AG10803 (cell line): ENCODE data around the gene ARHGAP33.

Experiments
- DNase-seq: peaks from one replicate; pipeline ENCODE4 v3.0.0; 2010; ENCODE audit warnings: low read depth
- H3K4me3 ChIP-seq: 2 replicates; pipeline ENCODE4 v1.5.1; 2011; ENCODE audit warnings: mild to moderate bottlenecking, low read length, control low read depth
- TF ChIP-seq, protein P1 (sequence below): conservative IDR thresholded peaks from 2 replicates; pipeline ENCODE4 v1.5.1; 2011; ENCODE audit warnings: mild to moderate bottlenecking, low read length, control low read depth, inconsistent platforms

Gene ARHGAP33

DNA sequence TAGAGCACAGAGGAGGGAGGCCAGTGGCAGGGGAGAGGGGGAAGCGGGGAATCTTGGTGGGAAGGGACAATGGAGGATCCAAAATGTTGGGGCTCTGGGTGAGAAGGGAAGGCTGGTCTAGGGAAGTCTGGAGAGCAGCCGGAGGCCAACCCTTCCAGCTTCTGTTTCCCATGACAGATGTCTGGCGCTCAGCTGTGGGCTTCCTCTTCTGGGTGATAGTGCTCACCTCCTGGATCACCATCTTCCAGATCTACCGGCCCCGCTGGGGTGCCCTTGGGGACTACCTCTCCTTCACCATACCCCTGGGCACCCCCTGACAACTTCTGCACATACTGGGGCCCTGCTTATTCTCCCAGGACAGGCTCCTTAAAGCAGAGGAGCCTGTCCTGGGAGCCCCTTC, 28.8 kb upstream of the ARHGAP33 start:
- DNase-seq = no peak
- TF ChIP-seq, protein P1, sequence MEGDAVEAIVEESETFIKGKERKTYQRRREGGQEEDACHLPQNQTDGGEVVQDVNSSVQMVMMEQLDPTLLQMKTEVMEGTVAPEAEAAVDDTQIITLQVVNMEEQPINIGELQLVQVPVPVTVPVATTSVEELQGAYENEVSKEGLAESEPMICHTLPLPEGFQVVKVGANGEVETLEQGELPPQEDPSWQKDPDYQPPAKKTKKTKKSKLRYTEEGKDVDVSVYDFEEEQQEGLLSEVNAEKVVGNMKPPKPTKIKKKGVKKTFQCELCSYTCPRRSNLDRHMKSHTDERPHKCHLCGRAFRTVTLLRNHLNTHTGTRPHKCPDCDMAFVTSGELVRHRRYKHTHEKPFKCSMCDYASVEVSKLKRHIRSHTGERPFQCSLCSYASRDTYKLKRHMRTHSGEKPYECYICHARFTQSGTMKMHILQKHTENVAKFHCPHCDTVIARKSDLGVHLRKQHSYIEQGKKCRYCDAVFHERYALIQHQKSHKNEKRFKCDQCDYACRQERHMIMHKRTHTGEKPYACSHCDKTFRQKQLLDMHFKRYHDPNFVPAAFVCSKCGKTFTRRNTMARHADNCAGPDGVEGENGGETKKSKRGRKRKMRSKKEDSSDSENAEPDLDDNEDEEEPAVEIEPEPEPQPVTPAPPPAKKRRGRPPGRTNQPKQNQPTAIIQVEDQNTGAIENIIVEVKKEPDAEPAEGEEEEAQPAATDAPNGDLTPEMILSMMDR = no peak
- H3K4me3 ChIP-seq = peak overlapping the region; percentile 66

GRCh38 chr19:35748106-35749020, 27.0 kb upstream of the ARHGAP33 start, which contains the start of gene LIN37:
Gene LIN37, plus strand, starts transcription at chr19:35748576. Its CDS starts 149 bp downstream, at chr19:35748725.
- peak within 1 kb of the TSS; percentile 100 for H3K4me3 ChIP-seq

DNA sequence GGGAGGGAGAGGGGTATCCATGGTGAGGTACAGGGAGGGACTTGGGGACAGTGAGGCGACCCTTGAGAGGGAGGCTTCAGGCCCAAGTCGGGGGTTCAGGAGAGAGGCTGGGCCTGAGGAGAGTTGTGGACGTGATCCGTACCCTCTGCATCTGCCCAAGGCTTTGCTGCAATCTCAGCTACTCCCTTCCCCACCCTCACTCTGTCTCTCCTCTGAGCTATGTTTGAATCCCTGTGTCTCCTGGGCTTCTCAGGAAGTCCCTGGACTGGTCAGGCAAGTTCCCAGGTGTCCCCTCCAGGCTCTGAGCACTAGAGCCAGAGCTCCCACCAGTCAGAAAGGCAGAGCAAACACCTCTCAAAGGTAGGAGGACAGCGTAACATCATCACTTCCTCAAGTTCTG, 25.2 kb upstream of the ARHGAP33 start:
- no peak overlapping the region for H3K4me3 ChIP-seq
- no peak for DNase-seq
- TF ChIP-seq, protein P1 = no peak

More at GRCh38 chr19:35748106-35749020, 27.0 kb upstream of the ARHGAP33 start, which contains the start of gene LIN37:
- peak; percentile 99 for DNase-seq
- TF ChIP-seq, protein P1 = no peak

DNA sequence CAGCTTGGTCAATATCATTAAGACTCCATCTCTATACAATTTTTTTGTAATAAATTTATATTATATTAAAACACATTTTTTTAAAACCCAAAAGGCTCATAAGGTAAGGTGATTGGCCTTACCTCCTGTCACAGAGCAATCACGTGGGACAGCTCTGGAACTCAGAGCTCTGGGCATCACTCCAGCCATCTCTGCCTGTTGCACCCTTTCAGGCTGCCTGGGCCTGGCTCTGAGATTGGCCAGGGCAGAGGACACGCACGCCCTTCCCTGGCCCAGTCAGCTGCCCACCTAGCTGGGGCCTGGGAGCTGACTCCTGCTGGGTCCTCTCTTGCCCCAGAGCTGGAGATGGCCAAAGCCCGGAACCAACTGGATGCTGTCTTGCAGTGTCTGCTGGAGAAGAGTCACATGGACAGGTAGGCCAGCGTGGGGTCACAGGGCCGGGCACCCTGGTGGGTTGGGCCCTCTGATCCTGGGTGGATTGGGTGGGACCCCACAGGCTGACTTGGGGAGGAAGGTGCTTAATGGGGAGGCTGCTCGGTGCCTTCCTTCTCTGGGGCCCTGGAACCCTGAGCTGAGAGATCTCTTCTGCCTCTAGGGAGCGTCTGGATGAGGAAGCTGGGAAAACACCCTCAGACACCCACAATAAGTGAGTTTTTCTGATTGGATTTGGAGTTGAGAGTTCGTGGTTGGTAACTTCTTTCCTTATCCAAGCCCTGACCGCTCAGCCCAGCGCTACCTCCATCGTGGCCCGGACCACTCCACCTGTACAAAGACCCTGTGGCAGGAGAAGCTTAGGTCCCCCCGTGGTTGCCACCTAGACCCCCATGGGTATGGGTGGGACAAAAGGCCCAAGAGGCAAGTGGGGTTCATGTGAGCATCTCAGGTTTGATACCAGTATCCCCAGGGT, 23.3 kb upstream of the ARHGAP33 start:
- H3K4me3 ChIP-seq = no peak overlapping the region
- TF ChIP-seq, protein P1 = no peak
- DNase-seq = no peak

DNA sequence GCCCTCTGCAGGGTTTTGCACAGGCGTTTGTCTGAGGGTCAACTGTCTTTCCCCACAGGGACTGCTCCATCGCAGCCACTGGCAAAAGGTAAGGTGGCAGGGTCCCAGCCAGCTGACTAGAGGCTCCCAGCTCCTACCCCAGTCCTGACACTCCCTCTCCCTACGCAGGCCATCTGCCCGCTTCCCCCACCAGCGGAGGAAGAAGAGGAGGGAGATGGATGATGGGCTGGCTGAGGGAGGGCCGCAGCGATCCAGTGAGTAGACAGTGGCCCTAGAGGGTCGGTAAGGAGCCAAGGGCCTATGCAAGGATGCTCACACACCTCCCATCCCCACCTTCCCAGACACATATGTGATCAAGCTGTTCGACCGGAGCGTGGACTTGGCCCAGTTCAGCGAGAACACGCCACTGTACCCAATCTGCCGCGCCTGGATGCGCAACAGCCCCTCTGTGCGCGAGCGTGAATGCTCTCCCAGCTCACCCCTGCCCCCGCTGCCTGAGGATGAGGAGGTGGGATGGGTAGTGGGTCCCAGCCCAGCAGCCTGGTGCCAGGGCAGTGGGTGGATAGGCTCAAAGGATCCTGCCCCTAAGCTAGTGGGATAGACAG, 22.5 kb upstream of the ARHGAP33 start:
- no peak overlapping the region for H3K4me3 ChIP-seq
- TF ChIP-seq, protein P1 = no peak
- no peak for DNase-seq

- no peak for DNase-seq
- TF ChIP-seq, protein P1 = no peak
- H3K4me3 ChIP-seq = no peak overlapping the region
Measured at GRCh38 chr19:35753634-35754369, 21.6 kb upstream of the ARHGAP33 start.
